NCI-H128 (cell line): ENCODE results near the gene AGBL1.

Experiments
- DNase-seq: peaks from one replicate; lab custom pipeline; 2025; ENCODE audit not compliant: unreplicated experiment; lab: John Stamatoyannopoulos, UW

The AGBL1 gene

GRCh38 chr15:86162641-86163040 lies 83.0 kb downstream of the AGBL1 start:
- DNase-seq, result no peak

GRCh38 chr15:86163816-86164215 lies 84.1 kb downstream of the AGBL1 start:
- DNase-seq, result no peak

- no peak for DNase-seq
Measured at GRCh38 chr15:86164232-86164898, 84.7 kb downstream of the AGBL1 start.

GRCh38 chr15:86165265-86166211 lies 85.9 kb downstream of the AGBL1 start:
- no peak for DNase-seq

- DNase-seq, result no peak
Measured at GRCh38 chr15:86167841-86168240, 88.2 kb downstream of the AGBL1 start.

GRCh38 chr15:86178845-86179244 lies 99.2 kb downstream of the AGBL1 start:
- no peak for DNase-seq

- DNase-seq, result no peak
Measured at GRCh38 chr15:86183596-86184491, 104.2 kb downstream of the AGBL1 start.

GRCh38 chr15:86193716-86194380 lies 114.2 kb downstream of the AGBL1 start:
- DNase-seq, result no peak

GRCh38 chr15:86197770-86198169 lies 118.1 kb downstream of the AGBL1 start:
- DNase-seq, result no peak

- DNase-seq, result no peak
Measured at GRCh38 chr15:86199467-86200145, 119.9 kb downstream of the AGBL1 start.

- no peak for DNase-seq
Measured at GRCh38 chr15:86201313-86202008, 121.8 kb downstream of the AGBL1 start.

- no peak for DNase-seq
Measured at GRCh38 chr15:86203462-86203861, 123.8 kb downstream of the AGBL1 start.

GRCh38 chr15:86205096-86205495 lies 125.4 kb downstream of the AGBL1 start:
- DNase-seq, result no peak

GRCh38 chr15:86213420-86213819 lies 133.7 kb downstream of the AGBL1 start:
- no peak for DNase-seq

- DNase-seq, result no peak
Measured at GRCh38 chr15:86213888-86214287, 134.2 kb downstream of the AGBL1 start.

- DNase-seq, result no peak
Measured at GRCh38 chr15:86221119-86221518, 141.4 kb downstream of the AGBL1 start.

GRCh38 chr15:86229306-86229705 lies 149.6 kb downstream of the AGBL1 start:
- DNase-seq, result no peak

GRCh38 chr15:86229936-86230335 lies 150.3 kb downstream of the AGBL1 start:
- no peak for DNase-seq

GRCh38 chr15:86231864-86232721 lies 152.4 kb downstream of the AGBL1 start:
- DNase-seq, result no peak
